Measurements from ENCODE around the gene PCK2. TPM values are rescaled to one million over a fixed set of nuclear protein-coding genes. Genes with fewer than 3 reads are reported as not detected.

Gene PCK2
- polyA plus RNA-seq, 1 donor from 2014 or later, result 1.2 TPM

DNA sequence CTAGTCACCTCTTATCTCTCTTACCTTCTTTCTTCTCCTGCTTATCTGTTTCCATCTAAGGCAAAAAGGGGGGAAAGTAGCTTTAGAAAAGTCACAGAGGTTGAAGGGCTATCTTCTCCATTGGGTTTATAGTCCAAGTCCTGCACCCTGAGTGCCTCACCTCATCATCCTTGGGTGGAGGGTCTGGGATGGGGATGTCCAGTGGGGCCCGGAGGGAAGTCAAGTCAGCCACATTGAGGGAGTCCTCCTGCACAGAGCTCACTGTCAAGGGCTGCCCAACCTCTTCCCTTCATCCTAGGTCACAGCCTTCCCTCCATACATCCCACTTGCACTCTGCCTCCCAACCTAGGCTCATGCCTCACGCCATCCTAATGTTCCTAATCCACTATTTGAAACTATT is 51.1 kb downstream of the PCK2 start:
- H3K27ac ChIP-seq (ENCODE audit: low read length), result no peak overlapping the region
- H3K4me2 ChIP-seq (ENCODE audit: low read length), result no peak overlapping the region
- H3K9me2 ChIP-seq (ENCODE audit: insufficient read depth, low read length), result no peaks in the 10 kb centered on the region
- H3K9ac ChIP-seq (ENCODE audit: low read length), result no peak overlapping the region
- H2AFZ ChIP-seq (ENCODE audit: low read depth, low read length), result no peak overlapping the region
- peaks cover 11% of the 10 kb centered on the region for H3F3A ChIP-seq (ENCODE audit: insufficient read depth, low read length, poor library complexity, severe bottlenecking)
- no peak for TF ChIP-seq MXI1 (conservative IDR thresholded peaks at IDR 0.05; ENCODE audit: poor library complexity, severe bottlenecking)
- TF ChIP-seq SMC3 (conservative IDR thresholded peaks at IDR 0.05; ENCODE audit: poor library complexity), result no peak
- no peak for TF ChIP-seq POLR2AphosphoS5 (IDR thresholded peaks at IDR 0.05)
- TF ChIP-seq EP300 (conservative IDR thresholded peaks at IDR 0.05; ENCODE audit: poor library complexity, severe bottlenecking), result no peak
- no peak for TF ChIP-seq EZH2 (IDR thresholded peaks at IDR 0.05; ENCODE audit: borderline replicate concordance, insufficient read depth, low read length, poor library complexity, severe bottlenecking)
- TF ChIP-seq TAF1 (IDR thresholded peaks at IDR 0.05; ENCODE audit: low read depth), result no peak
- TF ChIP-seq RAD21 (conservative IDR thresholded peaks at IDR 0.05), result no peak
- TF ChIP-seq, protein P1, sequence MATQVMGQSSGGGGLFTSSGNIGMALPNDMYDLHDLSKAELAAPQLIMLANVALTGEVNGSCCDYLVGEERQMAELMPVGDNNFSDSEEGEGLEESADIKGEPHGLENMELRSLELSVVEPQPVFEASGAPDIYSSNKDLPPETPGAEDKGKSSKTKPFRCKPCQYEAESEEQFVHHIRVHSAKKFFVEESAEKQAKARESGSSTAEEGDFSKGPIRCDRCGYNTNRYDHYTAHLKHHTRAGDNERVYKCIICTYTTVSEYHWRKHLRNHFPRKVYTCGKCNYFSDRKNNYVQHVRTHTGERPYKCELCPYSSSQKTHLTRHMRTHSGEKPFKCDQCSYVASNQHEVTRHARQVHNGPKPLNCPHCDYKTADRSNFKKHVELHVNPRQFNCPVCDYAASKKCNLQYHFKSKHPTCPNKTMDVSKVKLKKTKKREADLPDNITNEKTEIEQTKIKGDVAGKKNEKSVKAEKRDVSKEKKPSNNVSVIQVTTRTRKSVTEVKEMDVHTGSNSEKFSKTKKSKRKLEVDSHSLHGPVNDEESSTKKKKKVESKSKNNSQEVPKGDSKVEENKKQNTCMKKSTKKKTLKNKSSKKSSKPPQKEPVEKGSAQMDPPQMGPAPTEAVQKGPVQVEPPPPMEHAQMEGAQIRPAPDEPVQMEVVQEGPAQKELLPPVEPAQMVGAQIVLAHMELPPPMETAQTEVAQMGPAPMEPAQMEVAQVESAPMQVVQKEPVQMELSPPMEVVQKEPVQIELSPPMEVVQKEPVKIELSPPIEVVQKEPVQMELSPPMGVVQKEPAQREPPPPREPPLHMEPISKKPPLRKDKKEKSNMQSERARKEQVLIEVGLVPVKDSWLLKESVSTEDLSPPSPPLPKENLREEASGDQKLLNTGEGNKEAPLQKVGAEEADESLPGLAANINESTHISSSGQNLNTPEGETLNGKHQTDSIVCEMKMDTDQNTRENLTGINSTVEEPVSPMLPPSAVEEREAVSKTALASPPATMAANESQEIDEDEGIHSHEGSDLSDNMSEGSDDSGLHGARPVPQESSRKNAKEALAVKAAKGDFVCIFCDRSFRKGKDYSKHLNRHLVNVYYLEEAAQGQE (IDR thresholded peaks at IDR 0.05; ENCODE audit: borderline replicate concordance), result no peak
- TF ChIP-seq, protein P2, sequence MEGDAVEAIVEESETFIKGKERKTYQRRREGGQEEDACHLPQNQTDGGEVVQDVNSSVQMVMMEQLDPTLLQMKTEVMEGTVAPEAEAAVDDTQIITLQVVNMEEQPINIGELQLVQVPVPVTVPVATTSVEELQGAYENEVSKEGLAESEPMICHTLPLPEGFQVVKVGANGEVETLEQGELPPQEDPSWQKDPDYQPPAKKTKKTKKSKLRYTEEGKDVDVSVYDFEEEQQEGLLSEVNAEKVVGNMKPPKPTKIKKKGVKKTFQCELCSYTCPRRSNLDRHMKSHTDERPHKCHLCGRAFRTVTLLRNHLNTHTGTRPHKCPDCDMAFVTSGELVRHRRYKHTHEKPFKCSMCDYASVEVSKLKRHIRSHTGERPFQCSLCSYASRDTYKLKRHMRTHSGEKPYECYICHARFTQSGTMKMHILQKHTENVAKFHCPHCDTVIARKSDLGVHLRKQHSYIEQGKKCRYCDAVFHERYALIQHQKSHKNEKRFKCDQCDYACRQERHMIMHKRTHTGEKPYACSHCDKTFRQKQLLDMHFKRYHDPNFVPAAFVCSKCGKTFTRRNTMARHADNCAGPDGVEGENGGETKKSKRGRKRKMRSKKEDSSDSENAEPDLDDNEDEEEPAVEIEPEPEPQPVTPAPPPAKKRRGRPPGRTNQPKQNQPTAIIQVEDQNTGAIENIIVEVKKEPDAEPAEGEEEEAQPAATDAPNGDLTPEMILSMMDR (IDR thresholded peaks at IDR 0.05; ENCODE audit: poor library complexity, severe bottlenecking), result no peak
- no peaks in the 10 kb centered on the region for H3K9me3 ChIP-seq (ENCODE audit: low read length)
- peaks cover 9% of the 10 kb centered on the region for H3K79me2 ChIP-seq (replicated peaks; ENCODE audit: insufficient read depth, low read length)
- H4K20me1 ChIP-seq (ENCODE audit: insufficient read depth), result no peaks in the 10 kb centered on the region
- peak overlapping the region; percentile 97 for H3K4me3 ChIP-seq (ENCODE audit: low read length)
- no peaks in the 10 kb centered on the region for H3K27me3 ChIP-seq (ENCODE audit: insufficient read depth, low read depth, low read length)
- no peaks in the 10 kb centered on the region for H3K36me3 ChIP-seq (ENCODE audit: insufficient read depth, low read length)

DNA sequence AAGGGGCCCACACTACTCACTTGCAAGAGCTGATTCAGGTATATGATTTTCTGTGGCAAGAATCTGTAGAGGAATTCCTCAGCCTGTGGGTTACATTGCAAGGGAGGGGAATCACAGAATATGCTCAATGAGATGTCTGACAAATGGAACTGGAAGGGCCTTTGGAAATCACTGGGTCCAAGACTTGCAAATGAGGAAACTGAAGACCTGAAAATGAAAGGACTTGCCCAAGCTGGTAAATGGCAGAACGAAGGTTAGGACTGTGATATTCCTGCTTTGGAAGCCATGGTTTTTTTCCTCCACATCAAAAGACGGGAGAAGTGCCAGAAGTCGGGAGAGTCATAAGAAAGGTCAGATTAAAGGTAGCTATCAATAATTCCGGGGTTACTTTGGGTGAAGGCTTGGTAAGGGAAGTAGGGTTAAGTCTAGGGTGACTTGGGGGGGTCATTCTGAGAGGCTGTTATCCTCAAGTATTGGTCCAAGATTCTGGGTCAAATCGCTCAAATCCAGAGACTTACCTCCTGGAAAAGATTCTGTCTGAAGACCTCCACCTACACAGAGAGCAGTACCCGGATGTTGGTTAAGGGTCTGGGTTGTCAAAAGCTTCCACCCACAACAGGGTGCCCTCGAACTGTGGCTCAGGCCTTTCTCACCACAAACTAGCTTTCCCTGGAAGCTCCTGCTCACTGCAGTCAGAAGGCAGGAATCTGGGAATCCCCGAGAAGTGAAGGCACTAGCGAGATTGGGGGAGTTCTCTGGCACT is 51.8 kb downstream of the PCK2 start:
- Histone ChIP-seq H3K4me2 (ENCODE audit: low read length) (peak overlapping the region; percentile 76), H3K36me3 (ENCODE audit: insufficient read depth, low read length) (no peaks in the 10 kb centered on the region), H3K27me3 (ENCODE audit: insufficient read depth, low read depth, low read length) (no peaks in the 10 kb centered on the region), H4K20me1 (ENCODE audit: insufficient read depth) (no peaks in the 10 kb centered on the region), H3F3A (ENCODE audit: insufficient read depth, low read length, poor library complexity, severe bottlenecking) (peaks cover 6% of the 10 kb centered on the region), H2AFZ (ENCODE audit: low read depth, low read length) (peak overlapping the region; percentile 95), H3K9me2 (ENCODE audit: insufficient read depth, low read length) (no peaks in the 10 kb centered on the region), H3K4me3 (ENCODE audit: low read length) (peak overlapping the region; percentile 97), H3K9ac (ENCODE audit: low read length) (peak overlapping the region; percentile 79), H3K79me2 (replicated peaks; ENCODE audit: insufficient read depth, low read length) (peaks cover 9% of the 10 kb centered on the region), H3K27ac (ENCODE audit: low read length) (peak overlapping the region; percentile 79), H3K9me3 (ENCODE audit: low read length) (no peaks in the 10 kb centered on the region)
- TF ChIP-seq MXI1 (conservative IDR thresholded peaks at IDR 0.05; ENCODE audit: poor library complexity, severe bottlenecking) (no peak), TAF1 (IDR thresholded peaks at IDR 0.05; ENCODE audit: low read depth) (no peak), EZH2 (IDR thresholded peaks at IDR 0.05; ENCODE audit: borderline replicate concordance, insufficient read depth, low read length, poor library complexity, severe bottlenecking) (no peak), POLR2AphosphoS5 (IDR thresholded peaks at IDR 0.05) (no peak), EP300 (conservative IDR thresholded peaks at IDR 0.05; ENCODE audit: poor library complexity, severe bottlenecking) (no peak), RAD21 (conservative IDR thresholded peaks at IDR 0.05) (no peak), SMC3 (conservative IDR thresholded peaks at IDR 0.05; ENCODE audit: poor library complexity) (no peak)
- TF ChIP-seq, protein P1 (IDR thresholded peaks at IDR 0.05; ENCODE audit: borderline replicate concordance), result no peak
- TF ChIP-seq, protein P2 (IDR thresholded peaks at IDR 0.05; ENCODE audit: poor library complexity, severe bottlenecking), result no peak

Measured in neural cell (in vitro differentiated cells).